GM18873 (cell line): ENCODE data around the gene NEK6.

Source experiments
- ATAC-seq: cut with Tn5 transposase; IDR thresholded peaks from one replicate; pipeline ENCODE4 v1.9.1; 2021; ENCODE audit warnings: mild to moderate bottlenecking, moderate library complexity, moderate number of reproducible peaks; ENCODE audit not compliant: unreplicated experiment, low FRiP score

The NEK6 gene

GRCh38 chr9:124257844-124258606 is at the start of gene NEK6:
Gene NEK6 (plus strand): TSS chr9:124257949. CDS start chr9:124301965, 44,016 bp downstream.
- ATAC-seq = no peak

GRCh38 chr9:124208571-124208970 is 49.2 kb upstream of the NEK6 start:
- ATAC-seq = no peak

GRCh38 chr9:124209279-124209678 is 48.5 kb upstream of the NEK6 start:
- ATAC-seq = no peak

DNA sequence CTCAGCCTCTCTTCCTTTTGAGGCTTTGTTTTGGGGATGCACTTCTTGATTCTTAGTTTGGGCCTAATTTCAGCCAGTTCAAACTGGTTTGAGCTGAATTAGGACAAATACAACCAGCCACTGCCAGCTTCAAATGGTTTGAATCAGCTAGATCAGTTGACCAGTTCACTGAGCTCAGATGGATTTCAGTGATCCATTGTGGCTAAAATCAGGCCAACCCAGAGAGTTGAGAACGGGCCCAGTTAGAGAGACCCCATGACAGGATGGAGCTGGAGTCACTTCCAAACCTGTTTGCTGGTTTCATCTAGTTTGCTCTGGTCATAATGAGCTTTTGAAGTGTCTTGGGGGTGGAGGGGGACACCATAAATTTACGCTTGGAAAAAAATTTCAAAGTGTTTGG is 48.0 kb upstream of the NEK6 start:
- ATAC-seq = no peak

- peak; percentile 54 for ATAC-seq
These were observed 47.1 kb upstream of the NEK6 start for GRCh38 chr9:124210697-124211096.

- no peak for ATAC-seq
These were observed 45.2 kb upstream of the NEK6 start for GRCh38 chr9:124212381-124213050.

DNA sequence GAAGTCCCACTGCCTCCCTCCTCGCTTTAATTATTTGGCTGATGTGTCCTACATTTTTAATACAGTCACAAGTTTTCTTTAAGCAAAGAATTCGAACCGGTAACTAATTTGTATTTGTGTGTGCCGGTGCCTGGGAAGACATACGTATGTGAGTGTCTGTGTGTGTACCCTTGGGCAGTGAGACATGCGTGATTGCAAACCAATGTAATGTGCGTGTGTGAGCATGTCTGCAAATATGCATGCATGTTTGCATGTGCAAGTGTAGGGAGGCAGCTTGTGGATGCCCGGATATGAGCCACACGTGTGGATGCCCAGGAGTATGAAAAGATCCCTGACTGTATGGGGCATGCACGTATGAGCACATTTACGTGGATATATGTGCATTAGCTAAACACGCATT is 44.4 kb upstream of the NEK6 start:
- ATAC-seq = no peak

GRCh38 chr9:124214116-124214515 is 43.6 kb upstream of the NEK6 start:
- no peak for ATAC-seq

GRCh38 chr9:124214596-124215367 is 43.0 kb upstream of the NEK6 start:
- no peak for ATAC-seq

GRCh38 chr9:124215368-124215910 is 42.3 kb upstream of the NEK6 start:
- no peak for ATAC-seq

- no peak for ATAC-seq
These were observed 41.8 kb upstream of the NEK6 start for GRCh38 chr9:124215956-124216355.

DNA sequence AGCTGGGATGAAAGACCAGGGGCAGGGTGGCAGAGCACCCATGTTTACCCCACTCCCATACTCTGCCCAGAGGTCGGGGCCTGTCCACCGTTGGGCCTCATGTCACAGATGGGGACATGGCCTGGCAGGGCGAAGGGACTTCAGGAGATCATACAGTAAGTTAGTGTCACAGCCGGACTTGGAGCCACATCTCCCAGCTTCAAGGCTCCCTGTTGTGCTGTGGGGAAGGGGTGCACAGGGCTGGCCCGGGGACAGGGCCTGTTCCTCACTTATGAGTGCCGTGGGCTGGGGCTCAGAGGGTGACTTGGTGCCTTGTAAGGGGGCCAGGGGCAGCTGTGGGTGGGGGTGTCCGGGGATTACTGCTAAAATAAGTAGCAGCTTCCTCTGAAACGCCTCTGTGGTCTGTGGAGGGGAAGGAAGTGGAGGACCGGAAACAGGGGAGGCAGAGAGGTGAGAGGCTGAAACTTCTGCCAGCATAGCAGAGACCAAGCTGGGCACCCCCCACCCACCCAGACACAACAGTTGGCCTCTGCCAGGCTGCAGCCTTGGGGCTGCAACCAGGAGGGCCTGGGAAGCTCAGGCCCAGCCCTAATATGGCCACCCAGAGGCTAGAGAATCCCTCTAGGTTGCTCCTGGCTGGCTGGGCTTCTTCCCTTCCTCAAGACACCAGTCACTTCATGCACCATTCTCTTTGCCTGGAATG is 41.1 kb upstream of the NEK6 start:
- ATAC-seq = no peak

GRCh38 chr9:124217836-124218437 is 39.8 kb upstream of the NEK6 start:
- no peak for ATAC-seq

DNA sequence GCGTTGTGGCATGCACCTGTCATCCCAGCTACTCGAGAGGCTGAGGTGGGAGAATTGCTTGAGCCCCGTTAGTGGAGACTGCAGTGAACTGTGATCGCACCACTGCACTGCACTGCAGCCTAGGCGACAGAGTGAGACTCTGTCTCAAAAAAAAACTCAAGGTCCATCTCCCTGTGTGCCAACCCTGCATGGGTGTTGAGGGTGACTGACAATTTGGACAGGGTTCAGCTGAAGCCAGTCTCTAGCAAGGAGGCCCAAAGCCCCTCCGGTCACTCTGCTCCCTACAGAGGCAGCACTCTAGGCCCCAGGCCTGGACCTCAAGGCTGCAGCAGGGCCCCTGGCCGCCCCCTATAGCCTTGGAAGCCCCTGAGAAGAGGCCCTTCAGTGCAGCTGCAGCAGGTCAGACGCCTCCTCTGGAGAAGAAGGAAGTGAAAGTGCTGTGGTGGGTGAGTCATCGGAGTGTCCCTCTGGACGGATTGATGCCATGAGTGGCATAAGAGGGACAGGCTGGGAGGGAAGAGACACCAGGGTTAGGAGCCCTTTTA is 39.2 kb upstream of the NEK6 start:
- peak; percentile 51 for ATAC-seq

DNA sequence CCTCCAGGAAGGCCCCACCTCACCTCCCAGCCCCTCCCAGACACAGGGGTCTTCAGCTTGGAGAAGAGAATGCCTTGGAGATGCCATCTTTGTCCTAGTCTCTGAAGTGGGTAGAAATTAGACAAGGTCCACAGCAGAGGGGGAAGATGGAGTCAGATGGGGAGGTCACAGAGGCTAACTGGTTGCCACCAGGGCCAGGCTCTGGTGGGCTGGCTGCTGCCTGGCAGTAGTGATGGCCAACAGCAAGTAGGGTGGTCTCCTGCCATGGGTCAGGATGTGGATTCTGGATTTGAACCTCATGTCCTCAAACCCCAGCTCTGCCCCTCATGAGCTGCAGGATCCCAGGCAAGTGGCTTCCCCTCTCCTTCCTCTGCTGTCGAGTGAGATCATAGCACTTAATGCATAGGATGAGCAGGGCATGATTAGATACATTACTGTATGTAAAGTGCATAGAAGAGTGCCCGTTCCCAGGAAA is 38.7 kb upstream of the NEK6 start:
- peak; percentile 9 for ATAC-seq

GRCh38 chr9:124220946-124221451 is 36.8 kb upstream of the NEK6 start:
- ATAC-seq = no peak

DNA sequence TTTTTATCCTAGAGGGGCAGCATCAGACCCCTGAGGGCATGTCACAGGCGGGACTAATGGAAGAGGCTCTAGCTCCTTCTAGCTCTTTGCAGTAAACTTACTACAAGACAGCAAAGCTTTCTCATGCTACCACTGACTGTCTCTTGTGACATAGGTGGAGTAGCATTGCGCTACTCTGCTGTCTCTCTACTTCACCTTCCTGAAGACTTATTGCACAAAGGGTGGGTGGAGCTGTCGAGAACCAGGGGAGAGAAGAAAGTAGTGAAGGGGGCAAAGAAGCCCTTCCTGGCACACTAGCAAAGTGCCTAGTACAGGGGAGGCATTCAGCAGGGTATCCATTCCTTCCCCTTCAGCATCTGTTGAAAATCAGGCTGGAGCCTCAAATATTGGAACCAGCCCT is 36.1 kb upstream of the NEK6 start:
- ATAC-seq = no peak

GRCh38 chr9:124222109-124222508 is 35.6 kb upstream of the NEK6 start:
- ATAC-seq = no peak

DNA sequence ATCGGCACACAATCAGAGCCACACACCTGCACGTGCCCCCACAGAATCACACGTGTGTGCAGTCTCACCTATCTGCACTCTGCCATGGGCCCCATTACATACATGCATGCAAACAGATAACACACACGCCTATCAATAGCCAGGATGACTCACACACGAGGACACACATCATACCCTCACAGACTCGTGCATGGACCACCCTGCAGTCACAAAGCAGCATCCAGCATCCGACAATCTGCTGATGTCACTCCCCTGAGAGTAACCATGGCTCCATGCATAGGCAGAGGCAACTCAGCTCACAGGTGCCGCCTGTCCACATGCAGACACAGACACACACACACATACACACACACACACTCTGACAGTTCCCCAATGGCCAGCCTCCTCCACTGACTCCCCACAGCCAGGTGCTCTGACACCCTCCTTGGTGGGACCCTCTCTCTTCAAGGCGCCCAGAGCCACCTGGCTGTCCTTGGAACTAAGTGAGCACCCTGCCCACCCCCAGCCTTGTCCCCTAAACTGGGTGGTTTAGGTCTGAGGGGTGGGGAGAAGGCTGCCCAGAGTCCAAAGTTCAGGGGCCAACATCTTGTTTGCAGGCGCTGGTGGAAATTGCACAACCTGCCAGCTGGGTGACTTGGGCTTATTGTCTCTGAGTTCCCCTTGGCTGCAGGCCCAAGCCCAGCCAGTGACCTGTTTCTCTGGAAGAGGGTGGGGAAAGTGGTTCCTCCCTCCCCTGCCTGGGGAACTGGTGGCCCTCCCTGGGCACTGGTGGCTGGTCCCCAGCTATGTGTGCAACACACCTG is 34.6 kb upstream of the NEK6 start:
- ATAC-seq = no peak
